NB4 (cell line): ENCODE data around the gene CD226.

Experiments used
- DNase-seq: peaks from one replicate; pipeline ENCODE4 v3.0.0; 2010; ENCODE audit warnings: low read depth
- H3K4me3 ChIP-seq: one replicate; pipeline ENCODE4 v1.5.1; 2011; ENCODE audit warnings: mild to moderate bottlenecking, low read depth, low read length, moderate library complexity
- CTCF ChIP-seq: IDR thresholded peaks from one replicate; pipeline ENCODE4 v1.5.1; 2012; ENCODE audit warnings: low read depth, low read length
- MYC ChIP-seq: IDR thresholded peaks from 2 replicates; pipeline ENCODE4 v1.6.1; 2011; ENCODE audit warnings: low read depth, low read length
- POLR2A ChIP-seq: IDR thresholded peaks from 2 replicates; pipeline ENCODE4 v1.6.1; 2011; ENCODE audit warnings: mild to moderate bottlenecking; ENCODE audit not compliant: insufficient read length; ENCODE audit errors: extremely low read depth
- TF ChIP-seq, protein P1 (sequence below): IDR thresholded peaks from 2 replicates; pipeline ENCODE4 v1.6.1; 2011; ENCODE audit warnings: low read depth, low read length

CD226 gene

GRCh38 chr18:69894467-69894866 is 53.2 kb downstream of the CD226 start:
- TF ChIP-seq MYC = no peak
- TF ChIP-seq, protein P1, sequence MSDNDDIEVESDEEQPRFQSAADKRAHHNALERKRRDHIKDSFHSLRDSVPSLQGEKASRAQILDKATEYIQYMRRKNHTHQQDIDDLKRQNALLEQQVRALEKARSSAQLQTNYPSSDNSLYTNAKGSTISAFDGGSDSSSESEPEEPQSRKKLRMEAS = no peak
- no peak for TF ChIP-seq POLR2A
- no peak for TF ChIP-seq CTCF
- DNase-seq = no peak
- H3K4me3 ChIP-seq = no peak overlapping the region

DNA sequence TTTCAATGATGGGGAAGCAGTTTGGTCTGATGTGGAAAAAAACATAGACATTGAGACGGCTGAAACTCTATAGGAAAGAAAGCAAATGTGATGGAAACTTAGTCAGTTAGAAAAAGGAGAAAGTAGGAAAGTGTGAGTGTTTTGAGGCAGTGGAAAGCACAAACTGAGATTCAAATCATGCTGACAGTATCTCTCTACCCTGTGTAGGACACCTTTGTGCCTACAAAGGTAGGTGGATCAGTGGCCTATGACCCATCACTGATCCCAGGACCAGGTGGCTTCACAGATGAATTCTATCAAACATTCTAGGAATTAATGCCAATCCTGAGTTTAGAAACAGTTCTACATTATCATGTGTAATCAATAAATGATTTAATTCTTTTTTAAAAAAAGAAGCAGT is 57.1 kb downstream of the CD226 start:
- TF ChIP-seq, protein P1 = no peak
- TF ChIP-seq CTCF = no peak
- no peak for TF ChIP-seq MYC
- TF ChIP-seq POLR2A = no peak
- no peak for DNase-seq
- H3K4me3 ChIP-seq = no peak overlapping the region

GRCh38 chr18:69889009-69889408 is 58.7 kb downstream of the CD226 start:
- no peak for TF ChIP-seq CTCF
- no peak for TF ChIP-seq MYC
- TF ChIP-seq, protein P1 = no peak
- TF ChIP-seq POLR2A = no peak
- H3K4me3 ChIP-seq = no peak overlapping the region
- no peak for DNase-seq

- DNase-seq = no peak
- TF ChIP-seq POLR2A = no peak
- TF ChIP-seq MYC = no peak
- no peak for TF ChIP-seq CTCF
- TF ChIP-seq, protein P1 = no peak
- no peak overlapping the region for H3K4me3 ChIP-seq
Measured at GRCh38 chr18:69887256-69887655, 60.4 kb downstream of the CD226 start.

GRCh38 chr18:69885841-69886531 is 61.7 kb downstream of the CD226 start:
- TF ChIP-seq POLR2A (no peak), MYC (no peak), CTCF (no peak)
- TF ChIP-seq, protein P1 = no peak
- H3K4me3 ChIP-seq = no peak overlapping the region
- DNase-seq = no peak

- no peak for DNase-seq
- H3K4me3 ChIP-seq = no peak overlapping the region
- no peak for TF ChIP-seq MYC
Measured at GRCh38 chr18:69885355-69885754, 62.3 kb downstream of the CD226 start.
